HEK293 (cell line): Measurements from ENCODE around the gene ROBO1.

Source experiments
- CTCF ChIA-PET: fragments of 350-600 bp; formaldehyde crosslinking; extraction: SDS; loops from one replicate; lab custom pipeline; 2021; ENCODE audit warnings: antibody characterized with exemption; lab: Yijun Ruan, JAX
- POLR2A ChIA-PET: fragments of 300-600 bp; formaldehyde crosslinking; extraction: SDS; loops from one replicate; lab custom pipeline; 2020; ENCODE audit warnings: antibody characterized with exemption, inconsistent platforms; lab: Yijun Ruan, JAX
- H3K27ac ChIP-seq: fragments of 200-500 bp; sonication (Bioruptor generic); 2 replicates; pipeline ENCODE4 v1.5.1; 2014; ENCODE audit warnings: low read depth, low read length, control low read depth, inconsistent platforms; ENCODE audit errors: extremely low read depth
- H3K36me3 ChIP-seq, 2 experiments: fragments of 200-500 bp in 1 of 2; sonication (Bioruptor generic) in 1 of 2; 1 replicate in 1 of 2; 2 replicates in 1 of 2; pipeline ENCODE4 v1.5.1; 2014 to 2017; ENCODE audit warnings: inconsistent platforms in 2 of 2, low read length in 2 of 2; ENCODE audit not compliant: control insufficient read depth in 2 of 2, insufficient read depth in 1 of 2
- H3K4me1 ChIP-seq: fragments of 200-500 bp; sonication (Bioruptor generic); 2 replicates; pipeline ENCODE4 v1.5.1; 2014; ENCODE audit warnings: mild to moderate bottlenecking, low read length, inconsistent platforms; ENCODE audit not compliant: control insufficient read depth, insufficient read depth
- H3K4me3 ChIP-seq: 2 replicates; pipeline ENCODE4 v1.5.1; 2011; ENCODE audit warnings: low read depth, mild to moderate bottlenecking, control low read depth, low read length, moderate library complexity
- H3K9me3 ChIP-seq: fragments of 200-500 bp; sonication (Bioruptor generic); 2 replicates; pipeline ENCODE4 v1.5.1; 2014; ENCODE audit warnings: low read depth, low read length, inconsistent platforms; ENCODE audit not compliant: control insufficient read depth, insufficient read depth
- GLIS2 ChIP-seq: fragments of 450-650 bp; formaldehyde crosslinking; IDR thresholded peaks from 2 replicates; pipeline ENCODE4 v1.5.1; 2016; ENCODE audit warnings: missing biosample characterization, missing genetic modification characterization
- KLF16 ChIP-seq: fragments of 450-650 bp; formaldehyde crosslinking; IDR thresholded peaks from 2 replicates; pipeline ENCODE4 v1.5.1; 2017; ENCODE audit warnings: missing biosample characterization, missing genetic modification characterization
- SALL2 ChIP-seq: fragments of 450-650 bp; formaldehyde crosslinking; IDR thresholded peaks from 2 replicates; pipeline ENCODE4 v1.5.0; 2017; ENCODE audit warnings: missing biosample characterization, mild to moderate bottlenecking, missing genetic modification characterization, borderline replicate concordance
- SP3 ChIP-seq: fragments of 450-650 bp; formaldehyde crosslinking; IDR thresholded peaks from 2 replicates; pipeline ENCODE4 v1.5.1; 2016; ENCODE audit warnings: missing biosample characterization, missing genetic modification characterization
- TCF7L2 ChIP-seq: IDR thresholded peaks from 2 replicates; pipeline ENCODE4 v1.6.1; 2011; ENCODE audit warnings: low read depth, mild to moderate bottlenecking, inconsistent platforms, low read length, moderate library complexity, borderline replicate concordance
- TRIM28 ChIP-seq: IDR thresholded peaks from 2 replicates; pipeline ENCODE4 v1.6.1; 2011; ENCODE audit warnings: low read length, control low read depth, borderline replicate concordance
- WT1 ChIP-seq: fragments of 450-650 bp; formaldehyde crosslinking; IDR thresholded peaks from 2 replicates; pipeline ENCODE4 v1.5.1; 2016; ENCODE audit warnings: missing biosample characterization, missing genetic modification characterization
- YY1 ChIP-seq: fragments of 450-650 bp; formaldehyde crosslinking; IDR thresholded peaks from 2 replicates; pipeline ENCODE4 v1.5.1; 2018; ENCODE audit warnings: missing biosample characterization, missing genetic modification characterization
- YY2 ChIP-seq: fragments of 450-650 bp; formaldehyde crosslinking; IDR thresholded peaks from 2 replicates; pipeline ENCODE4 v1.5.1; 2016; ENCODE audit warnings: missing biosample characterization, missing genetic modification characterization
- ZBTB48 ChIP-seq: fragments of 450-650 bp; formaldehyde crosslinking; IDR thresholded peaks from 2 replicates; pipeline ENCODE4 v1.5.1; 2016; ENCODE audit warnings: missing biosample characterization, missing genetic modification characterization
- ZNF121 ChIP-seq: fragments of 450-650 bp; formaldehyde crosslinking; IDR thresholded peaks from 2 replicates; pipeline ENCODE4 v1.5.1; 2016; ENCODE audit warnings: missing biosample characterization, missing genetic modification characterization
- ZNF157 ChIP-seq: fragments of 450-650 bp; formaldehyde crosslinking; IDR thresholded peaks from 2 replicates; pipeline ENCODE4 v1.5.1; 2016; ENCODE audit warnings: missing biosample characterization, missing genetic modification characterization
- ZNF514 ChIP-seq: fragments of 450-650 bp; formaldehyde crosslinking; IDR thresholded peaks from 2 replicates; pipeline ENCODE4 v1.5.1; 2016; ENCODE audit warnings: missing biosample characterization, missing genetic modification characterization
- ZNF544 ChIP-seq: fragments of 450-650 bp; formaldehyde crosslinking; IDR thresholded peaks from 2 replicates; pipeline ENCODE4 v1.5.0; 2017; ENCODE audit warnings: missing biosample characterization, missing genetic modification characterization
- ZNF555 ChIP-seq: fragments of 450-650 bp; formaldehyde crosslinking; conservative IDR thresholded peaks from 2 replicates; pipeline ENCODE4 v1.5.1; 2017; ENCODE audit warnings: missing biosample characterization, mild to moderate bottlenecking, missing genetic modification characterization, inconsistent platforms
- ZNF610 ChIP-seq: fragments of 450-650 bp; formaldehyde crosslinking; IDR thresholded peaks from 2 replicates; pipeline ENCODE4 v1.5.1; 2016; ENCODE audit warnings: missing biosample characterization, missing genetic modification characterization, borderline replicate concordance
- ZNF658 ChIP-seq: fragments of 450-650 bp; formaldehyde crosslinking; IDR thresholded peaks from 2 replicates; pipeline ENCODE4; 2016; ENCODE audit warnings: missing biosample characterization, missing genetic modification characterization
- TF ChIP-seq, protein P1 (sequence below): fragments of 450-650 bp; formaldehyde crosslinking; IDR thresholded peaks from 2 replicates; pipeline ENCODE4 v1.5.1; 2016; ENCODE audit warnings: missing biosample characterization, missing genetic modification characterization
- TF ChIP-seq, protein P2 (sequence below): fragments of 450-650 bp; formaldehyde crosslinking; IDR thresholded peaks from 2 replicates; pipeline ENCODE4 v1.5.1; 2016; ENCODE audit warnings: missing biosample characterization, missing genetic modification characterization
- TF ChIP-seq, protein P3 (sequence below): fragments of 450-650 bp; formaldehyde crosslinking; IDR thresholded peaks from 2 replicates; pipeline ENCODE4 v1.5.1; 2017; ENCODE audit warnings: missing biosample characterization, missing genetic modification characterization
- TF ChIP-seq, protein P4 (sequence below): fragments of 450-650 bp; formaldehyde crosslinking; optimal IDR thresholded peaks from 2 replicates; pipeline ENCODE3; 2016; ENCODE audit warnings: missing biosample characterization, mild to moderate bottlenecking, missing genetic modification characterization

The ROBO1 gene

DNA sequence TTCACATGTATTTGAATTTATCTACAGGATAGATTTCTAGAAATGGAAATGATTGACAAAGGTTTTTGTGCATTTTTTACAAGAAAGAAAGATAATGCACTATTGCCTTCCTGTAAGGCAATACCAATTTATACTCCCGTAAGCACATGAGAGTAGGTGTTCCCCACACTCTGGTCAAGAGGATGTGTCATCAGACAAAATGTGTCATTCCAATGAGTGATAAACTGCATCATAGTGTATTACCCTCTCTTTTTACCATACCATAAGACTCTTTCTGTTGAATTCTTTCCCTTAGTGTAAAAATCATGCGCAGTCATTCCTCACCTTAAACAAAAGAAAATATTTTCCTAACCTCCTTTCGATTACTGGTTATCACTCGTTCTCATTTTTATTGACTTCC lies 251.0 kb downstream of the ROBO1 start (continued):
- TF ChIP-seq, protein P1, sequence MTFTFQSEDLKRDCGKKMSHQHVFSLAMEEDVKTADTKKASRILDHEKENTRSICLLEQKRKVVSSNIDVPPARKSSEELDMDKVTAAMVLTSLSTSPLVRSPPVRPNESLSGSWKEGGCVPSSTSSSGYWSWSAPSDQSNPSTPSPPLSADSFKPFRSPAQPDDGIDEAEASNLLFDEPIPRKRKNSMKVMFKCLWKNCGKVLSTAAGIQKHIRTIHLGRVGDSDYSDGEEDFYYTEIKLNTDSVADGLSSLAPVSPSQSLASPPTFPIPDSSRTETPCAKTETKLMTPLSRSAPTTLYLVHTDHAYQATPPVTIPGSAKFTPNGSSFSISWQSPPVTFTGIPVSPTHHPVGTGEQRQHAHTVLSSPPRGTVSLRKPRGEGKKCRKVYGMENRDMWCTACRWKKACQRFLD, result no peak
- TF ChIP-seq TCF7L2 (no peak), ZNF121 (no peak), ZNF157 (no peak), ZNF610 (tag by site-specific recombination) (no peak), GLIS2 (no peak), TRIM28 (no peak), WT1 (tag by site-specific recombination) (no peak), SP3 (no peak), YY2 (no peak), ZNF658 (tag by site-specific recombination) (no peak), SALL2 (tag by site-specific recombination) (no peak), ZNF514 (tag by site-specific recombination) (no peak), ZNF544 (tag by site-specific recombination) (no peak), ZNF555 (tag by site-specific recombination) (no peak)
- TF ChIP-seq, protein P2, sequence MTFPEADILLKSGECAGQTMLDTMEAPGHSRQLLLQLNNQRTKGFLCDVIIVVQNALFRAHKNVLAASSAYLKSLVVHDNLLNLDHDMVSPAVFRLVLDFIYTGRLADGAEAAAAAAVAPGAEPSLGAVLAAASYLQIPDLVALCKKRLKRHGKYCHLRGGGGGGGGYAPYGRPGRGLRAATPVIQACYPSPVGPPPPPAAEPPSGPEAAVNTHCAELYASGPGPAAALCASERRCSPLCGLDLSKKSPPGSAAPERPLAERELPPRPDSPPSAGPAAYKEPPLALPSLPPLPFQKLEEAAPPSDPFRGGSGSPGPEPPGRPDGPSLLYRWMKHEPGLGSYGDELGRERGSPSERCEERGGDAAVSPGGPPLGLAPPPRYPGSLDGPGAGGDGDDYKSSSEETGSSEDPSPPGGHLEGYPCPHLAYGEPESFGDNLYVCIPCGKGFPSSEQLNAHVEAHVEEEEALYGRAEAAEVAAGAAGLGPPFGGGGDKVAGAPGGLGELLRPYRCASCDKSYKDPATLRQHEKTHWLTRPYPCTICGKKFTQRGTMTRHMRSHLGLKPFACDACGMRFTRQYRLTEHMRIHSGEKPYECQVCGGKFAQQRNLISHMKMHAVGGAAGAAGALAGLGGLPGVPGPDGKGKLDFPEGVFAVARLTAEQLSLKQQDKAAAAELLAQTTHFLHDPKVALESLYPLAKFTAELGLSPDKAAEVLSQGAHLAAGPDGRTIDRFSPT (tag by site-specific recombination), result no peak
- TF ChIP-seq, protein P3, sequence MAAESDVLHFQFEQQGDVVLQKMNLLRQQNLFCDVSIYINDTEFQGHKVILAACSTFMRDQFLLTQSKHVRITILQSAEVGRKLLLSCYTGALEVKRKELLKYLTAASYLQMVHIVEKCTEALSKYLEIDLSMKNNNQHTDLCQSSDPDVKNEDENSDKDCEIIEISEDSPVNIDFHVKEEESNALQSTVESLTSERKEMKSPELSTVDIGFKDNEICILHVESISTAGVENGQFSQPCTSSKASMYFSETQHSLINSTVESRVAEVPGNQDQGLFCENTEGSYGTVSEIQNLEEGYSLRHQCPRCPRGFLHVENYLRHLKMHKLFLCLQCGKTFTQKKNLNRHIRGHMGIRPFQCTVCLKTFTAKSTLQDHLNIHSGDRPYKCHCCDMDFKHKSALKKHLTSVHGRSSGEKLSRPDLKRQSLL (tag by site-specific recombination), result no peak

DNA sequence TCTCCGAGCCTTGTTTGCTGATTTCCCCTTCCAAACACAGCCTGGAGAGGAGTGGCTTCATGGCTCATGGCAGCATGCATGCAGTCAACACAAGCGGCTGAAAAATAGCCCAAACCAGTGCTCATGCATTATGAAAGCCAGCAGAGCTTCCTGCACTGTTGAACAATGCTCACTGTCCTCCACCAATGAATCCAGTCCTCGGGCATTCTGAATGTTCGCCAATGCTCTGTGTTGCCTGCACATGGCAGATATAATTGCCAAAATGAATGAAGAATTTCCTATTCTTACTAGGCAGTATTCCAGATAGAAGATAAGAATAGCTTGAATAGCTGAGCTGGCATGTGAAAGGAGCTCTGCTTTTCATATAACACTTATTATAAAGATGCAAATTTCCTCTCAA lies 252.7 kb downstream of the ROBO1 start:
- no peaks in the 10 kb centered on the region for H3K36me3 ChIP-seq
- POLR2A ChIA-PET, result no interaction called here
- no peaks in the 10 kb centered on the region for H3K4me1 ChIP-seq
- H3K4me3 ChIP-seq, result no peak overlapping the region
- H3K27ac ChIP-seq, result no peak overlapping the region
- no peaks in the 10 kb centered on the region for H3K9me3 ChIP-seq
- CTCF ChIA-PET, result no interaction called here
- TF ChIP-seq, protein P4, sequence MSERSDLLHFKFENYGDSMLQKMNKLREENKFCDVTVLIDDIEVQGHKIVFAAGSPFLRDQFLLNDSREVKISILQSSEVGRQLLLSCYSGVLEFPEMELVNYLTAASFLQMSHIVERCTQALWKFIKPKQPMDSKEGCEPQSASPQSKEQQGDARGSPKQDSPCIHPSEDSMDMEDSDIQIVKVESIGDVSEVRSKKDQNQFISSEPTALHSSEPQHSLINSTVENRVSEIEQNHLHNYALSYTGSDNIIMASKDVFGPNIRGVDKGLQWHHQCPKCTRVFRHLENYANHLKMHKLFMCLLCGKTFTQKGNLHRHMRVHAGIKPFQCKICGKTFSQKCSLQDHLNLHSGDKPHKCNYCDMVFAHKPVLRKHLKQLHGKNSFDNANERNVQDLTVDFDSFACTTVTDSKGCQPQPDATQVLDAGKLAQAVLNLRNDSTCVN (tag by site-specific recombination), result no peak
- TF ChIP-seq ZBTB48, result no peak

DNA sequence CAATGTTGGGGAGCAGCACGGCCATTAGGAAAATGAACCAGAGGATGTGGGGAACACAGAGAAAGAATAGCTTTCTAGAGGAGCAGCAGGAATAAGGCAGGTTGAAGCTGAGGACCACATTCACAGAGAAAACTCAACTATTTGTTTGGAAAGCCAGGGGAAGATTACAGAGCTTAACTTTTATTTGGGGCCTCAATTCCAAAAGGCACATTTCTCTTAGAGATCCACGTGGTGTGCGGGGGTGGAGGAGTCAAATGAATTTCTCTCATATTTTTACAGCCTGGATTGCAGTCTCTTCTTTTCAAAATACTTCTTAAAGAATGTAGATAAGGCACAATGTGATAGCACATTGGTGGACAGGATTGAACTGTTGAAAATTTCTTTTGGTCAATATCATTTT lies 253.7 kb downstream of the ROBO1 start:
- POLR2A ChIA-PET, result no interaction called here
- CTCF ChIA-PET, result no interaction called here

More for the DNA sequence above, 253.7 kb downstream of the ROBO1 start:
- TF ChIP-seq YY2 (no peak), YY1 (tag by site-specific recombination) (no peak), KLF16 (tag by site-specific recombination) (no peak), ZNF121 (no peak), ZNF555 (tag by site-specific recombination) (no peak)
- TF ChIP-seq, all 188 proteins: peak for 0
- Histone ChIP-seq H3K9me3 (no peaks in the 10 kb centered on the region), H3K4me1 (no peaks in the 10 kb centered on the region), H3K4me3 (no peak overlapping the region), H3K36me3 (no peaks in the 10 kb centered on the region), H3K27ac (no peak overlapping the region)
